CD4-positive, alpha-beta T cell treated with Interleukin-17A for 4 hours (primary cell): ENCODE results near the gene CR1.
"Not testable (repeated sequence)": the region's sequence is repeated elsewhere in the genome, so short reads cannot be mapped to it uniquely, and the experiment has no call there.

Source experiments
- DNase-seq: peaks from one replicate; pipeline ENCODE4 v3.0.0-alpha.2; 2020; ENCODE audit warnings: mixed read lengths

CR1 gene

GRCh38 chr1:207495801-207496792 is at the start of gene CR1:
Gene CR1 (plus strand): TSS chr1:207496157. CDS start chr1:207496268, 111 bp downstream.
- peak; percentile 56 for DNase-seq

GRCh38 chr1:207453710-207454045 is 42.3 kb upstream of the CR1 start:
- DNase-seq = no peak

GRCh38 chr1:207454046-207454964 is 41.7 kb upstream of the CR1 start, which contains the start of gene CR2:
Gene CR2 (plus strand): TSS chr1:207454328. CDS start chr1:207454419, 91 bp downstream.
- DNase-seq = peak; percentile 63

- no peak for DNase-seq
Measured at GRCh38 chr1:207455183-207455754, 40.7 kb upstream of the CR1 start.

GRCh38 chr1:207458414-207458813 is 37.5 kb upstream of the CR1 start:
- no peak for DNase-seq

- DNase-seq = peak; percentile 51
Measured at GRCh38 chr1:207459008-207459407, 36.9 kb upstream of the CR1 start.

GRCh38 chr1:207461649-207462048 is 34.3 kb upstream of the CR1 start:
- DNase-seq = no peak

- DNase-seq = no peak
Measured at GRCh38 chr1:207462535-207462934, 33.4 kb upstream of the CR1 start.

- DNase-seq = no peak
Measured at GRCh38 chr1:207463021-207463420, 32.9 kb upstream of the CR1 start.

- peak; percentile 22 for DNase-seq
Measured at GRCh38 chr1:207463571-207463970, 32.4 kb upstream of the CR1 start.

GRCh38 chr1:207470927-207471326 is 25.0 kb upstream of the CR1 start:
- peak; percentile 33 for DNase-seq

GRCh38 chr1:207474210-207474609 is 21.7 kb upstream of the CR1 start:
- DNase-seq = no peak

- no peak for DNase-seq
Measured at GRCh38 chr1:207486198-207486597, 9.8 kb upstream of the CR1 start.

GRCh38 chr1:207487636-207488035 is 8.3 kb upstream of the CR1 start:
- no peak for DNase-seq

GRCh38 chr1:207493212-207493611 is 2.7 kb upstream of the CR1 start:
- no peak for DNase-seq

GRCh38 chr1:207494171-207494570 is 1.8 kb upstream of the CR1 start:
- no peak for DNase-seq

GRCh38 chr1:207495281-207495680 is 676 bp upstream of the CR1 start:
- DNase-seq = not testable (repeated sequence)

- DNase-seq = no peak
Measured at GRCh38 chr1:207497941-207498340, 2.0 kb downstream of the CR1 start.

- DNase-seq = peak; percentile 82
Measured at GRCh38 chr1:207499573-207499972, 3.6 kb downstream of the CR1 start.

- no peak for DNase-seq
Measured at GRCh38 chr1:207500306-207500705, 4.3 kb downstream of the CR1 start.

- DNase-seq = no peak
Measured at GRCh38 chr1:207501071-207501470, 5.1 kb downstream of the CR1 start.

GRCh38 chr1:207502726-207503125 is 6.8 kb downstream of the CR1 start:
- no peak for DNase-seq

- no peak for DNase-seq
Measured at GRCh38 chr1:207503950-207504349, 8.0 kb downstream of the CR1 start.
